Measurements from ENCODE around the gene ATP6V1F. TPM values are rescaled to one million over a fixed set of nuclear protein-coding genes. Genes with fewer than 3 reads are reported as not detected.

The ATP6V1F gene
- total RNA-seq, 4 donors from 2014 or later = 67.7 to 101 (median 84.5) TPM

- TF ChIP-seq CTCF (IDR thresholded peaks at IDR 0.05) (peak in 1 of 4 experiments; percentile 13), POLR2AphosphoS5 (IDR thresholded peaks at IDR 0.05) (no peak)
- Histone ChIP-seq H3K4me3 (peak overlapping the region in 1 of 2 donors; percentile 42), H3K36me3 (no peaks in the 10 kb centered on the region), H3K9me3 (no peaks in the 10 kb centered on the region), H3K4me1 (peaks cover 0 to 10% (median 0%) of the 10 kb centered on the region in 3 donors), H3K27ac (no peak overlapping the region), H3K27me3 (peaks cover 37% of the 10 kb centered on the region)
- 80% methylated on average over 1 of the region's 41 CpGs; no CpG with 5 or more reads in 1 of the 2 donors for WGBS, 2 donors (ENCODE audit: low coverage in 1 of 2)
- ATAC-seq = peak; percentile 29
These were observed 28.7 kb downstream of the ATP6V1F start for GRCh38 chr7:128891110-128891941.

- TF ChIP-seq POLR2AphosphoS5 (IDR thresholded peaks at IDR 0.05) (no peak), CTCF (IDR thresholded peaks at IDR 0.05) (no peak), EP300 (IDR thresholded peaks at IDR 0.05) (no peak), POLR2A (IDR thresholded peaks at IDR 0.05) (no peak)
- 20 to 60% methylated on average over 1 of the region's 11 CpGs for WGBS, 2 donors (ENCODE audit: low coverage in 1 of 2)
- Histone ChIP-seq H3K36me3 (no peaks in the 10 kb centered on the region), H3K4me1 (peaks cover 0 to 10% (median 0%) of the 10 kb centered on the region in 3 donors), H3K27me3 (peaks cover 31% of the 10 kb centered on the region), H3K27ac (no peak overlapping the region), H3K9me3 (no peaks in the 10 kb centered on the region), H3K4me3 (no peak overlapping the region)
- ATAC-seq = no peak
These were observed 29.2 kb downstream of the ATP6V1F start for GRCh38 chr7:128891942-128892269.

- no peak overlapping the region for H3K4me3 ChIP-seq
- no peak for ATAC-seq
- H3K27me3 ChIP-seq = peaks cover 29% of the 10 kb centered on the region
- no peaks in the 10 kb centered on the region for H3K9me3 ChIP-seq
- no peak overlapping the region for H3K27ac ChIP-seq
- no peaks in the 10 kb centered on the region for H3K36me3 ChIP-seq
- WGBS, 2 donors (ENCODE audit: low coverage in 1 of 2) = 100% methylated on average over 1 of the region's 13 CpGs; no CpG with 5 or more reads in 1 of the 2 donors
- TF ChIP-seq CTCF (IDR thresholded peaks at IDR 0.05) (no peak), POLR2AphosphoS5 (IDR thresholded peaks at IDR 0.05) (no peak), POLR2A (IDR thresholded peaks at IDR 0.05) (no peak)
- peaks cover 0 to 10% (median 0%) of the 10 kb centered on the region in 3 donors for H3K4me1 ChIP-seq
These were observed 30.0 kb downstream of the ATP6V1F start for GRCh38 chr7:128892521-128893250.

- H3K4me1 ChIP-seq = peaks cover 0 to 10% (median 0%) of the 10 kb centered on the region in 3 donors
- H3K27me3 ChIP-seq = peaks cover 29% of the 10 kb centered on the region
- ATAC-seq = no peak
- TF ChIP-seq EP300 (IDR thresholded peaks at IDR 0.05) = no peak
- no peak for TF ChIP-seq POLR2A (IDR thresholded peaks at IDR 0.05)
- no peak for TF ChIP-seq POLR2AphosphoS5 (IDR thresholded peaks at IDR 0.05)
- no peak for TF ChIP-seq CTCF (IDR thresholded peaks at IDR 0.05)
- H3K4me3 ChIP-seq = no peak overlapping the region
- no peak overlapping the region for H3K27ac ChIP-seq
- H3K36me3 ChIP-seq = no peaks in the 10 kb centered on the region
- no peaks in the 10 kb centered on the region for H3K9me3 ChIP-seq
- 67 to 80% methylated on average over 1 of the region's 23 CpGs for WGBS, 2 donors (ENCODE audit: low coverage in 1 of 2)
These were observed 30.8 kb downstream of the ATP6V1F start for GRCh38 chr7:128893251-128894100.

Data from gastroesophageal sphincter (tissue), 4 donors.